Testis (tissue), 3 donors: ENCODE data around the gene ABCC9. TPM values are rescaled to one million over a fixed set of nuclear protein-coding genes. Genes with fewer than 3 reads are reported as not detected.

Source experiments
- DNase-seq: peaks from one replicate; pipeline ENCODE4 v3.0.0-alpha.2; 2019
- H3K27ac ChIP-seq, 2 donors: fragments of 200-600 bp; sonication (generic); one replicate each; pipeline ENCODE4 v1.5.1; 2019
- H3K27me3 ChIP-seq: fragments of 200-600 bp; sonication (generic); one replicate; pipeline ENCODE4 v1.5.1; 2019
- H3K36me3 ChIP-seq: fragments of 200-600 bp; sonication (generic); one replicate; pipeline ENCODE4 v1.5.1; 2017; ENCODE audit warnings: low read depth; ENCODE audit errors: missing control alignments
- H3K4me1 ChIP-seq: fragments of 200-600 bp; sonication (generic); one replicate; pipeline ENCODE4 v1.5.1; 2019
- H3K4me3 ChIP-seq, 2 donors: fragments of 200-600 bp; sonication (generic); one replicate each; pipeline ENCODE4 v1.5.1; 2017 to 2019
- H3K9me3 ChIP-seq: fragments of 200-600 bp; sonication (generic); one replicate; pipeline ENCODE4 v1.5.1; 2017
- POLR2A ChIP-seq: fragments of 450-650 bp; IDR thresholded peaks from one replicate; pipeline ENCODE4 v1.6.1; 2017; ENCODE audit warnings: antibody characterized with exemption, mild to moderate bottlenecking, moderate library complexity
- WGBS, 2 donors: methylation state at CpG; one replicate each; pipeline ENCODE4 v1.1.5; 2018; 5-methylcytosine and 5-hydroxymethylcytosine counted together
- intact Hi-C: fragments of 100-400 bp; cut with DNase I; formaldehyde crosslinking; loops from one replicate; pipeline ENCODE4 v1.15.1; 2023; ENCODE audit warnings: low total_unique reads
- polyA plus RNA-seq: library from polyadenylated mRNA; stranded (reverse); fragments of 350-450 nt; fragmentation: Illumina TruSeq; extraction: RNeasy Lipid Tissue Mini Kit (QIAGEN cat#74804); gene quantifications from one replicate; pipeline ENCODE4 v1.2.3, GENCODE V29; 2014; ENCODE audit warnings: low read depth, low replicate concordance; ENCODE audit not compliant: insufficient read depth
- total RNA-seq, 2 donors: library from RNA; depleted of rRNA; stranded (reverse); fragments of >200 nt; gene quantifications; one replicate each; pipeline ENCODE4 v1.2.3, GENCODE V29; 2016
- TF ChIP-seq, protein P1 (sequence below), 3 experiments: fragments of 450-650 bp in 2 of 3; fragments of 200-600 bp in 1 of 3; sonication (generic) in 1 of 3; IDR thresholded peaks; one replicate each; pipeline ENCODE4 v1.5.1; 2016 to 2019; ENCODE audit warnings: antibody characterized with exemption in 3 of 3, mild to moderate bottlenecking in 2 of 3, moderate library complexity in 1 of 3

ABCC9 gene
- total and polyA plus RNA-seq, 3 donors from 2014 or later, result 2.1 to 2.7 (median 2.3) TPM

DNA sequence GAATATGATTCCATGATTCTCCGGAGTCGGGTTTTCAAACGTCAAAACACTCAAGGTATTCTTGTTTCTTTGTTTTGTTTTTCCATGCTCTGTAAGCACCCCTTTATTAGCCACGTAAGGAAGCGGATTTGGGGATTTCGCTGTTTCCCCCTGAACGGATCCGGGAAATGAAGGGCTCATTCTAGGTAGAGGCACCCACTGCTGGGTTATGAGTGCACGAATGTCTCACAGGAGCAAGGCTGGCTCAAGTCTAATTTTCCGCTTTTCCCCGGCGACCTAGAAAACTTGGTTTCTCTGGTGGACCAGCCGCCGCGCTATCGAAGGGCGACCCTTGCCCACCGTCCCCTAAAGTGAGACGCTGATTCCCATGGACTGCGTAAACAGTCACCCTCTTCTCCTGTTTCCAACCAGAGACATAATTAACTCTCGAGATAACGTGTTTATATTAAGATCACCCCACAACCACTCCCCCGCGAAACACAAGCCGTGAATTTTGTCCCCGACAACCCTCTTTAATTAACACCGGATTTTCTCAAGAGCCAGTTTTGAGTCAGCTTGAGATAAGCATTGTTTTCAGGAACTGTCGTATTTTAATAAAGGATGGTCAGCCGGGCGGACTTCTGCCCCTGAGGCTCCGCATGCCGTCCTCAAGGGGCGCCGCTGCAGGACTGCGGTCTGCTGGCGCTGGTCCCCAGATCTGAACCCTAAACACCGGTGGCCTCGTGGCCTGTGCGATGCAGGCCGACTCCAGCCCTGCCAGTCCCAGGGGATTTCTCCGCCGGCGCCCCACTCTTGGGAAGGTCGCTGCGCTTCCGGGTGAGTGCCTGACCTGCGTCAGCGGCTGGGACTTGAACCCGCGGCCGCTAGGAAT is 515 bp upstream of the ABCC9 start:
- Histone ChIP-seq H3K9me3 (no peaks in the 10 kb centered on the region), H3K4me1 (no peaks in the 10 kb centered on the region), H3K27me3 (no peaks in the 10 kb centered on the region), H3K27ac (peak overlapping the region in 1 of 2 donors; percentile 71), H3K4me3 (peak overlapping the region; percentile 41 to 45), H3K36me3 (no peaks in the 10 kb centered on the region)
- peak; percentile 15 for DNase-seq
- TF ChIP-seq, protein P1, sequence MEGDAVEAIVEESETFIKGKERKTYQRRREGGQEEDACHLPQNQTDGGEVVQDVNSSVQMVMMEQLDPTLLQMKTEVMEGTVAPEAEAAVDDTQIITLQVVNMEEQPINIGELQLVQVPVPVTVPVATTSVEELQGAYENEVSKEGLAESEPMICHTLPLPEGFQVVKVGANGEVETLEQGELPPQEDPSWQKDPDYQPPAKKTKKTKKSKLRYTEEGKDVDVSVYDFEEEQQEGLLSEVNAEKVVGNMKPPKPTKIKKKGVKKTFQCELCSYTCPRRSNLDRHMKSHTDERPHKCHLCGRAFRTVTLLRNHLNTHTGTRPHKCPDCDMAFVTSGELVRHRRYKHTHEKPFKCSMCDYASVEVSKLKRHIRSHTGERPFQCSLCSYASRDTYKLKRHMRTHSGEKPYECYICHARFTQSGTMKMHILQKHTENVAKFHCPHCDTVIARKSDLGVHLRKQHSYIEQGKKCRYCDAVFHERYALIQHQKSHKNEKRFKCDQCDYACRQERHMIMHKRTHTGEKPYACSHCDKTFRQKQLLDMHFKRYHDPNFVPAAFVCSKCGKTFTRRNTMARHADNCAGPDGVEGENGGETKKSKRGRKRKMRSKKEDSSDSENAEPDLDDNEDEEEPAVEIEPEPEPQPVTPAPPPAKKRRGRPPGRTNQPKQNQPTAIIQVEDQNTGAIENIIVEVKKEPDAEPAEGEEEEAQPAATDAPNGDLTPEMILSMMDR (IDR thresholded peaks at IDR 0.05), result no peak
- no peak for TF ChIP-seq POLR2A
- intact Hi-C loops, result no loop called here
- 3 to 4% methylated on average over 38 to 51 of the region's 51 CpGs for WGBS, 2 donors

DNA sequence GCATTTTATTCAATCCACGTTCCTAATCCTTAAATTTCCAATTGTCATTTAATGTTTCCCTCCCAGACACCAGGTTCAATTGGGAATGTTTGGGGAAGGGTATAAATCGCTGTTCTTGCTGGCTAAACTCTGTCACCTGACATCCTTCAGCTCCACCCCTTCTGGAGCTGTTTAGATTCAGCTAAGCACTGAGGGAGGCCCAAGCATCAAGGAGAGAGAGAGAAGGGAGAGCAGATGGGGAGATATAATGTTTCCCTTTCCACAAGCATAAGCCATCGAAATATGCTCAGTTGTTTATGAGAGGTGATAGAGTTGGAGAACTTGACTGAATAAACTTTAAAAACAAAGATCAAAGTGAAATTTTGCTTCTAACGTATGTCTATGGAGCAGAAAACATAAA is 1.8 kb downstream of the ABCC9 start:
- H3K4me3 ChIP-seq, result no peak overlapping the region
- WGBS, 2 donors, result 60 to 73% methylated on average over 4 of the region's 4 CpGs
- intact Hi-C loops, result no loop called here

DNA sequence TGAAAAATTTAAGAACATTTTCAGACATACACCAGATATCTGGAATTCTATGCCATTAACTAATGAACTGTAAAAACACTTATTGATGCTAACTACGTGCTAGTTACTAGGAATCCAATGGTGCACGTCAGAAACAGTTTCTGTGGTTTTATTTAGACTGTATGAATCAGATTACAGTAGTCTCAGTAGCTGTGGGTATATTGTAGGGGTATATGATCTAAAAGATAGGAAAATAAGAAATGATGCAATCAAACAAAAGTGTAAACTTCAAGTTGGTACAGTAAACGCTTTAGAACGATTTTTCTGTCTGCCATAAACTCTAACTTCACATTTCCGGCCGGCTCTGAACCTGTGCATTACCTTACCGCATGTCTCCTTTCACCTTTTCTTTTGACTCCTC is 2.3 kb downstream of the ABCC9 start:
- H3K36me3 ChIP-seq, result no peaks in the 10 kb centered on the region
- H3K27me3 ChIP-seq, result no peaks in the 10 kb centered on the region
- intact Hi-C loops, result no loop called here
- no peaks in the 10 kb centered on the region for H3K9me3 ChIP-seq
- H3K4me3 ChIP-seq, result no peak overlapping the region
- no peak overlapping the region for H3K27ac ChIP-seq
- H3K4me1 ChIP-seq, result no peaks in the 10 kb centered on the region
- DNase-seq, result no peak
- TF ChIP-seq, protein P1 (IDR thresholded peaks at IDR 0.05), result no peak
- no peak for TF ChIP-seq POLR2A
- 72 to 74% methylated on average over 7 of the region's 7 CpGs for WGBS, 2 donors

More for the DNA sequence above, 1.8 kb downstream of the ABCC9 start:
- Histone ChIP-seq H3K36me3 (no peaks in the 10 kb centered on the region), H3K9me3 (no peaks in the 10 kb centered on the region), H3K27me3 (no peaks in the 10 kb centered on the region), H3K4me1 (no peaks in the 10 kb centered on the region), H3K27ac (no peak overlapping the region)
- TF ChIP-seq POLR2A, result no peak
- TF ChIP-seq, protein P1 (IDR thresholded peaks at IDR 0.05), result no peak
- DNase-seq, result no peak

DNA sequence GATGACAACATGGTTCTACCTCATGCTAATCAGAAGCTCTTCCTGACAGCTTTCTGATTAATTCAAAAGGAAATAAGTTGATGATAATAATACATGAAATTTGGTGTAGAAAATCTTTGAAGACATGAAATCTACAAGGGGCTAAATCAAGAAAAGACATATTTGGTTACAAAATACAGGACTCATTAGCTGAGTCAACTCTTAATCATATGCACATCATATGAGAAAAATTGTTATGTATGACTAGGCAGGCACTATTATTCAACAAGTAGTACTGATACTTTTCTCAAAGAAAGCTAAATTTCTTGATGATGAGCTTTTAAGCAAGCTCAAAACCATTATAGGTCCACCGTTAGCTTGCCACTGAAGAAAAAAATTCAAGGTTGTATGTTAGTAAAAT is 7.1 kb downstream of the ABCC9 start:
- 94 to 98% methylated on average over 1 of the region's 1 CpG for WGBS, 2 donors

More for the DNA sequence above, 7.1 kb downstream of the ABCC9 start:
- Histone ChIP-seq H3K4me1 (no peaks in the 10 kb centered on the region), H3K27me3 (no peaks in the 10 kb centered on the region), H3K4me3 (no peak overlapping the region), H3K27ac (no peak overlapping the region), H3K36me3 (no peaks in the 10 kb centered on the region), H3K9me3 (no peaks in the 10 kb centered on the region)
- TF ChIP-seq, protein P1 (IDR thresholded peaks at IDR 0.05), result no peak
- no peak for TF ChIP-seq POLR2A
- intact Hi-C loops, result no loop called here
- no peak for DNase-seq
